GM18505 (cell line): Measurements from ENCODE around the gene MAPK12.

Source experiments
- ATAC-seq: cut with Tn5 transposase; IDR thresholded peaks from one replicate; pipeline ENCODE4 v1.9.1; 2021; ENCODE audit not compliant: unreplicated experiment
- POLR2A ChIP-seq: IDR thresholded peaks from 4 replicates; pipeline ENCODE4 v1.6.1; 2011; ENCODE audit warnings: borderline replicate concordance; ENCODE audit not compliant: insufficient read depth, insufficient read length; ENCODE audit errors: extremely low read depth

MAPK12 gene

DNA sequence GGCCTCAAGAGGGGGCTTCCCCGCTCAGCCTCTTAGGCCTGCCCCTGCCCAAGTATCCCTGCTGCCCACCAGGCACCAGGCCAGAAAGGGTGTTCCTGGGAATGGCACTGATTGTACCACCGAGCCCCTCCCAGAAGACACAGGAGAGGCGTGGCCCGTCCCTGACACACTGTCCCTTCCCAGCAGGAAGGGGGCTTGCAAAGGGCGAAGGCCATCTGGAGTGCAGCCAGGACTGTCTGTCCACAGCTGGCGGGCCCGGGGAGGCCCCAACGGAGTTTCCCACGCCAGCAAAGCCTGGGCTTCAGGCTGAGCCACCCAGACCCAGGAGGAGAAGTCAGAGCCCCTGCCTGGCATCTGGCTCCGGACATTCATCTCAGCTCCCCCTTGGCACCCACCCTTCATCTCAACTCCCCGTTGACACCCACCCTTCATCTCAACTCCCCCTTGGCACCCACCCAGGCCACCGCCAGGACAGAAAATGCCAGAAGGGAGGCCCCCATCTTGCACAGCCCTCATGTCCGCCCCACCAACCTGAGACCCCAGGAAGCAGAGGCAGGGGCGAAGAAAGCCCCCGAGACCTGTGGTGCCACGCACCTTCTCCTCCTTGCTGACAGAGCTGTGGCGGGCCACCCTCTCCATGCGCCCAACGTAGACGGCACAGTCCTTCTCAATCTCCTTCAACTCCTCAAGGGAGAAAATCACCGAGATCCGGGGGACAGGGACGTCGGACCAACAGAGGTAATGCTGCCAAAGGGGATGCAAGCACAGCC, 36.1 kb downstream of the MAPK12 start:
- no peak for TF ChIP-seq POLR2A
- no peak for ATAC-seq

DNA sequence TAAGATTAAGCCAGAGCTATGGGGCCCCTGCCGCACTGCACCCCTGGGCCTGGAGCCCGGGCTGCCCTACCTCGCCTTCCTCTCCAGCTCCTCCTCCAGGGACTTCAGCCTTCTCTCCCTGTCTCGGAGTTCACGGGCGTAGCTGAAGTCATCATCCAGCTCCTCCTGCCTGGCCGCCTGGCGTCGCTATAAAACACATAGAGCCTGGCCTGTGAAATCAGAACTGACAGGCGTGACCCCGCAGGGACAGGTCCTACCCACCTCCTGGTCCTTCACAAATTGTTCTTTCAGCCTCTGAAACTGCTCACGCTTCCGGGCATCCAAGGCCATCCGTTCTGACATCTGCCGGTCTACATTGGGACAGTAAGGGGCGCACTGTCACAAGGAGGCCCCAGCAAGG, 37.4 kb downstream of the MAPK12 start:
- ATAC-seq: no peak

DNA sequence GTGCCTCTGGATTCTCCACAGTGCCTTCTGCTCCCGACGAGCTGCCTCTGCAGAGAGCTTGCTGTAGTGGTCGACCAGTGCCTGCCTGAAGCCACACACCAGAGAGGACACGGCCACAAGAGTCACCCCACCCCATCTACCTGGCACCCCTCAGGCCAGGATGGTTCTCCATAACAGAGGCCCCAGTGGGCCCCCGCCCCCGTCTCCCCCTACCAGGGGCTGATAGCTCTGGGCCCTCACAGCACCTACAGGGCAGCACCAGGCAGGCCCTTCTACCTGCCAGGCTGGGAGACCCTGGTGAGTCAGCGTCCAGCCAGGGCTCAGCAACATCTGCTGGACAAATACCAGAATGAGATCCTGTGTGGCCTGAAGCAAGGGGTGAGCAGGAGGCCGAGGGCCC, 39.0 kb downstream of the MAPK12 start:
- TF ChIP-seq POLR2A: no peak
- ATAC-seq: no peak

More for the DNA sequence above, 37.4 kb downstream of the MAPK12 start:
- no peak for TF ChIP-seq POLR2A

GRCh38 chr22:50221410-50222300, 39.8 kb downstream of the MAPK12 start:
- no peak for ATAC-seq
- no peak for TF ChIP-seq POLR2A

GRCh38 chr22:50220603-50221409, 40.7 kb downstream of the MAPK12 start:
- ATAC-seq: no peak
- no peak for TF ChIP-seq POLR2A

DNA sequence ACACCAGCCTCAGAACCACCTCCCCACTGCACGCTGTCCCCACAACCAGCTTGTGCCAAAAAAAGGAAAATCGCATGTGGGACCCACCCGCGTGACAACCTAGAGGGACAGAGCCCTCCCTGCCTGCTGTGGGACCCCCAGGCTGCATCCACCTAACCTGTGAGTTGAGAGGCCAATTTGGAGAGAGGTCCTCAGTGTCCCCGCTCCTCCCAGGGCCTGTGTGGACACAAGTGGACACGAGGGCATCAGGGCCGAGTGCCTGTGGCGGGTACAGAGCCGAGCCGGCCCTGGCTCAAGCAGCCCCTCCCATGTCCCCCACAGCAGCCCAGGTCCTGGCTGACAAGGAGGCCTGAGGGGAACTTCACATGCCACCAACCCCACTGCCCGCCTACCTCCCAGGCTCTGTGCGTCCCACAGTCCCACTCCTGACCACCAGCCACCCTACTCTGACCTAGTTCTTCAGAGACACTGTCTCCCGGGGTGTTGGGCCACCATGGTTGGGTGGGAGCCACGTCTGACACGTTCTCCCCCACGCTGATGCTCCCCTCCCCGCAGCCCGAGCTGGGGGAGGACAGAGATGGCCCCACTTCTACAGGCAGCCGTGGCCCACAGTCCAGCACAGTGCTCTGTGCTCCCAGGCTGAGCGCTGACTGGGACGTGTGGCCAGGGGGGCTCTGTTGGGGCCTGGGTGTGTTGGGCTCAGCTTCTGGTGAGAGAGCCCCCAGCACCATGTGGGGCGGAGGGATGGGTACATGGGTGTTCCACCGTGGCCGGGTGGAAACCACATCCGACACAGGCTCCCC, 41.5 kb downstream of the MAPK12 start:
- TF ChIP-seq POLR2A: no peak
- ATAC-seq: no peak

- no peak for TF ChIP-seq POLR2A
- ATAC-seq: no peak
These were observed 42.3 kb downstream of the MAPK12 start for GRCh38 chr22:50218996-50219727.

- no peak for TF ChIP-seq POLR2A
- no peak for ATAC-seq
These were observed 43.1 kb downstream of the MAPK12 start for GRCh38 chr22:50218153-50218995.

DNA sequence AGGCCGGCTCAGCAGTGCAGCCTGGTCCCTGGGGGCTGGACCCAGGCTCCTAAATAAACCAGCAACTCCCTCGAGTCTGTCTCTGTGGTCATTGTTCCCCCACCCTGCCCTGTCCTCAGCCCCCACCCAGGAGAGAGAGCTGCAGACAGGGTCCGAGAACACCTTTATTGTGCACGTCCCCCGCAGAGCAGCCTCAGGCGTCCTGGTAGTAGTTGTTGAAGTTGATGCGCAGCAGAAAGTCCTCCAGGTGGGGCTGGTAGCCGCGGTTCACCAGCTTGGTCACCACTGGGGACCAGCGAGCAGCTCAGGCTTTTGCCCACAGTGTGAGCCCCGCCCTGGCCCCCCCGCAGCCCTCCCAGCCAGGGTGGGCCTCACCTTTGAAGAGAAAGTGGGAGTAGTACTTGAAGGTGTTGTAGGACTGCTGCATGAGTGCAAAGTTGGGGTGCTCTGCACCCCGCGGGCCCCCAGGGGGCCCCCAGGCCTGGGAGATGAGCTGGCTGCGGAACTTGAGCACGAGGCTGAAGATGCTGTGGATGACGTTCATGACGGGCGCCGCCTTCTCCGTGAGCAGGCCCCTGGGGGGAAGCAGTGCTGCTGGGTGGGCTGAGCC, 43.8 kb downstream of the MAPK12 start:
- no peak for TF ChIP-seq POLR2A

GRCh38 chr22:50216684-50217520, 44.6 kb downstream of the MAPK12 start:
- no peak for TF ChIP-seq POLR2A
- ATAC-seq: no peak

More for the DNA sequence above, 43.8 kb downstream of the MAPK12 start:
- no peak for ATAC-seq
